HG02870 (cell line): ENCODE measurements around the gene GHRL.
"Not testable (repeated sequence)": the region's sequence is repeated elsewhere in the genome, so short reads cannot be mapped to it uniquely, and the experiment has no call there.

ENCODE experiments used
- ATAC-seq: cut with Tn5 transposase; IDR thresholded peaks from one replicate; pipeline ENCODE4 v1.9.1; 2021; ENCODE audit warnings: mild to moderate bottlenecking, moderate library complexity; ENCODE audit not compliant: unreplicated experiment

The GHRL gene

DNA sequence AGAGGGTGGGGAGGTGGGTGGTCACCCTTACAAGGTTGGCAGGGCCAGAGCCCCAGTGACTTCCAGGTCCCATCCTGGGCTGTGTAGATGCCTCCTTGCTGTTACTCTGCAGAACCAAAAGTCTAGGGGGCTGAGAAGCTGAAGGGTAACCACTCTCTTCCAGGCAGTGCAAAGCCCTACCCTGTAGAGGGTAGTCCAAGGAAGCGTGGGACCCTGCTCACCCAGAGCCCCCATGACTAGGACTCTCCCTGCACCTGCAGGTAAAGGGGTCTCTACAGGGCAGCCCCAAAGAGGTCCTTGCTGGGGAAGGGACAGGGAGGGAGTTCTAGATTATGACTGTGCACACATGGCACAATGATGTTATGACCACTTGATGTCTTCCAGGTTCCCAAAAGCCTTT is 14.2 kb downstream of the GHRL start:
- no peak for ATAC-seq

GRCh38 chr3:10277115-10277625 is 15.6 kb downstream of the GHRL start:
- ATAC-seq: no peak

DNA sequence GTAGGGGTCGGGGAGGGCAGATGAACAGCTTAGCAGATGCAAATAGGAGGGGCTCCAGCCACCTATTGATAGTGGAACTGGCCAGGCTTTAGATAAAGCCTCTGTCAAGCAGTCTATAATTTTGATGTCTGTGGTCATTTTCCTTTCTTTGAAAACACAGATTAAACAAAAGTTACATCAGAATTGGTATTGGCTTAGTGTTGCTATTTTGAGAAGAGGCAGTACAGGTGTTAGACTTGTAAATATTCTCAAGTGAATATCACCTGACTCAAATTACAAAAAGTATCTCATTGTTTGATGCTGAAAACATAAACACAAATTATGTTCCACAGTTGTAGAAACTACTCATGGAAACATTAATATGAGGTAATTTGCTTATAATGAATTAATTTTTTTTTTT is 18.1 kb downstream of the GHRL start:
- ATAC-seq: no peak

- no peak for ATAC-seq
Measured at GRCh38 chr3:10273702-10274305, 18.9 kb downstream of the GHRL start.

GRCh38 chr3:10272977-10273376 is 19.8 kb downstream of the GHRL start:
- no peak for ATAC-seq

DNA sequence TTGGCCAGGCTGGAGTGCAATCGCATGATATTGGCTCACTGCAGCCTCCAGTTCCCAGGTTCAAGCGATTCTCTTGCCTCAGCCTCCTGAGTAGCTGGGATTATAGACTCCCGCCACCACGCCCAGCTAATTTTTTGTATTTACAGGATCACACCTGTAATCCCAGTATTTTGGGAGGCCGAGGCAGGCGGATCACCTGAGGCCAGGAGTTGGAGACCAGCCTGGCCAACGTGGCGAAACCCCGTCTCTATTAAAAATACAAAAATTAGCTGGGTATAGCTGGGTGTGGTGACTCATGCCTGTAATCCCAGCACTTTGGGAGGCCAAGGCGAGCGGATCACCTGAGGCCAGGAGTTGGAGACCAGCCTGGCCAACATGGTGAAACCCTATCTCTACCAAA is 20.3 kb downstream of the GHRL start:
- ATAC-seq: not testable (repeated sequence)

DNA sequence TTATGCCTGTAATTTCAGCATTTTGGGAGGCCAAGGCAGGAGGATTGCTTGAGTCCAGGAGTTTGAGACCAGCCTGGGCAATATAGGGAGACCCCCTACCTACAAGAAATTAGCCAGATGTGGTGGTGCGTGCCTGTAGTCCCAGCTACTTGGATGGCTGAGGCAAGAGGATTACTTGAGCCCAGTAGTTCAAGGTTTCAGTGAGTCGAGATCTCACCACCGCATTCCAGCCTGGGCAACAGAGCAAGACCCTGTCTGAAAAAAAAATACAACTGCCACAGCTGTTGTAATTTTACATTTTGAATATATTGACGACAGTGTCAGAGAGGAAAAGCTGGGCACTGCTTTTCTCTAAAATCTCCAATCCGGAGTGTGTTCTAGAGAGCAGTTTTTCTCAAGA is 23.3 kb downstream of the GHRL start:
- ATAC-seq: no peak

DNA sequence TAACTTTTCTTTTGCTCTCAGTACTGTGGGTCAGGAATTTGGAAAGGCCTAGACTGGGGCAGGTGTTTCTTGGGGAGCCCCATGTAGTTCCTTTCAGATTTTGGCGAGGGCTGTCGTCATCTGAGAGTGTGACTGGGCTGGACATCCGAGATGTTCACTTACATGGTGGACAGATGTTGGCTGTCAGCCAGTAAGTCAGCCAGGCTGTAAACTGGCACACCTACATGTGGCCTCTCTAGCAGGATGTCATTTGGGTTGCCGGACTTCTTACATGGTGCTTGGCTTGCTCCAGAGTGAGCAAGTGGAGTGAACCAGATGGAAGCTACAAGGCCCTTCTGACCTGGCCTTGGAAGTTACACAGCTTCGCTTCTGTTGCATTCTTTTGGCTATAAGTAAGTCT is 23.8 kb downstream of the GHRL start:
- ATAC-seq: no peak

GRCh38 chr3:10268116-10268515 is 24.6 kb downstream of the GHRL start:
- no peak for ATAC-seq

GRCh38 chr3:10266936-10267335 is 25.8 kb downstream of the GHRL start:
- ATAC-seq: not testable (repeated sequence)

- ATAC-seq: no peak
Measured at GRCh38 chr3:10265833-10266232, 26.9 kb downstream of the GHRL start.

- no peak for ATAC-seq
Measured at GRCh38 chr3:10263646-10264363, 28.9 kb downstream of the GHRL start.

DNA sequence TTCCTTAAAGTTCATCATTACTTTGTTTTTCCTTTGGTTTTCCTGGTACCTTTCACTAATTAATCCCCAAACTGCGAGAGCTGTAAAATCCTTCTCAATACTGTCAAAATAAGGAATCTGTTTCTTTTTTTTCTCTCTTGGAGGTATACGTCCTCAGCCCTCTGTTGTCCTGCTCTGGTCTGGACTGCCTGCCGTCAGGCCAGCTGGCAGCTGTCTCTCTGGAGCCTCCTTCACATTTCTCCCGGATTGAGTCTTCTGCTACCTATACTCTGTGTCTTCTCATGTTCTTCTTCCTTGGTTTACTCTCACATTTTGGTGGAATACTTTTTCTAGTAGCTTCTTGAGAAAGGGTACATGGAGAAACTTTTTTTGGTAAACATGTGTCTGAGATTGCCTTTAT is 30.7 kb downstream of the GHRL start:
- no peak for ATAC-seq

DNA sequence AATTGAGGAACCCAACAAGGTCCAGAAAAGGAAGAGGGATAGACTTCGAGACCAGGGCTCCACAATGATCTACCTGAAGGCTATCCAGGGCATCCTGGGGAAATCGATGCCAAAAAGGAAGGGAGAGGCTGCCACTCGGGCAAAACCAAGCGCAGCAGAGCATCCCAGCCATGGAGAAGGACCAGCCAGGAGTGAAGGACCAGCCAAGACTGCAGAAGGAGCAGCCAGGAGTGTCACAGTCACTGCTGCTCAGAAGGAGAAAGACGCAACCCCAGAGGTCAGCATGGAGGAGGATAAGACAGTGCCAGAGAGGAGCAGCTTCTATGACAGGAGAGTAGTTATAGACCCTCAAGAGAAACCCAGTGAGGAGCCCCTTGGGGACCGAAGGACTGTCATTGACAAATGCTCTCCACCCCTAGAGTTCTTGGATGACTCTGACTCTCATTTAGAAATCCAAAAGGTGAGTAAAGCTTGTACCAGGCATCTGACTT is 32.5 kb downstream of the GHRL start:
- ATAC-seq: no peak

GRCh38 chr3:10259798-10260197 is 32.9 kb downstream of the GHRL start:
- no peak for ATAC-seq

- ATAC-seq: no peak
Measured at GRCh38 chr3:10259036-10259435, 33.7 kb downstream of the GHRL start.

DNA sequence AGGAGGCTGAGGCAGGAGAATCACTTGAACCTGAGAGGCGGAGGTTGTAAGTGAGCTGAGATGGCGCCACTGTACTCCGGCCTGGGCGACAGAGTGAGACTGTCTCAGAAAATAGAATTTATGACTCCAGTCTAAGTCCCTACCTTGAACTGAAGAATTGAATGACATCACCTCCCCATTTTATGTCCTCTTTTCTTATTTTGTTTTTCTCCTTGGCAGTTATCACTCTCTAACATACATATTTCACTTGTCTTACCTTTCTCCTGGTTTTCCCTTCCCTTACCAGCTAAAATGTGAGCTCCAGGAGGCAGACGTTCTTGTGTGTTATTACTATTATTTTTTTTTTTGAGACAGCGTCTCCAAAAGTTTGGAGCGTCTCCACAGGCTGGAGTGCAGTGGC is 36.9 kb downstream of the GHRL start:
- no peak for ATAC-seq

GRCh38 chr3:10253731-10254130 is 39.0 kb downstream of the GHRL start:
- no peak for ATAC-seq

DNA sequence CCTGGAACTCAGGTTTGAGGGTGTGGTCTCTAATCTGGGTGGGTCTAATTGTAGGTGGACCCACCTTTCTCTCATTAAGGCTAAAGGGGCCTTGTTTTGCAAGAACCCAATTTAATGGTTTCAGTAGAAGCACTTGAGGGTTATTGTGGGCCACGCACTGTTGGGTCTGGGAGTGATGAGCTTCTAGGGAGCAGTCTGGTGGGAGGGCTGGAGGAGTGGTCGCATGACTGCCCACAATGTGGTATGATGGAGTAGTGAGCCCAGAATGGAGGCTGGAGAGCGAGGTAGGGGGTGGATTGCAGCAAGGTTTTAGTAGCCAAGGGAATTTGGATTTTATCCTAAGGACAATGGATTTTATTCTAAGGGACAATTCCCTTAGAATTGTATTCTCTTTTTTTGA is 41.7 kb downstream of the GHRL start:
- ATAC-seq: no peak

DNA sequence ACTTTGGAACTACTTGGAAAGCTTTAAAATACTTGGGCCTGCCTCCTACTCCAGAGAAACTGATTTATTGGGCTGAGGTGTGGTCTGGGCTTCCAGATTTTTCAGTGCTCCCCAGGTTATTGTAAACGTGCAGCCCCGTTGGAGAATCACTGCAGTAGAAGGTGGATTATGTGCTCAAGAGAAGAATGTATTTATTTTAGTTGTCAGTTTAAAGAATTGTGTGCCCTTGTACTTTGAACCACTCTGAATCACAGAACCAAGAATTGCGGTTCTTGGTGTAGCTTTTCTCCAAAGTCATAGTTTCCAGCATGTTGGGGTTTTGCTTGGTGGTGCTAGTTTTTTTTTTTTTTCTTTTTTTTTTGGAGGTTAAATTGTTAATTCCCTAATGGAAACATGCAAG is 42.9 kb downstream of the GHRL start:
- ATAC-seq: no peak

DNA sequence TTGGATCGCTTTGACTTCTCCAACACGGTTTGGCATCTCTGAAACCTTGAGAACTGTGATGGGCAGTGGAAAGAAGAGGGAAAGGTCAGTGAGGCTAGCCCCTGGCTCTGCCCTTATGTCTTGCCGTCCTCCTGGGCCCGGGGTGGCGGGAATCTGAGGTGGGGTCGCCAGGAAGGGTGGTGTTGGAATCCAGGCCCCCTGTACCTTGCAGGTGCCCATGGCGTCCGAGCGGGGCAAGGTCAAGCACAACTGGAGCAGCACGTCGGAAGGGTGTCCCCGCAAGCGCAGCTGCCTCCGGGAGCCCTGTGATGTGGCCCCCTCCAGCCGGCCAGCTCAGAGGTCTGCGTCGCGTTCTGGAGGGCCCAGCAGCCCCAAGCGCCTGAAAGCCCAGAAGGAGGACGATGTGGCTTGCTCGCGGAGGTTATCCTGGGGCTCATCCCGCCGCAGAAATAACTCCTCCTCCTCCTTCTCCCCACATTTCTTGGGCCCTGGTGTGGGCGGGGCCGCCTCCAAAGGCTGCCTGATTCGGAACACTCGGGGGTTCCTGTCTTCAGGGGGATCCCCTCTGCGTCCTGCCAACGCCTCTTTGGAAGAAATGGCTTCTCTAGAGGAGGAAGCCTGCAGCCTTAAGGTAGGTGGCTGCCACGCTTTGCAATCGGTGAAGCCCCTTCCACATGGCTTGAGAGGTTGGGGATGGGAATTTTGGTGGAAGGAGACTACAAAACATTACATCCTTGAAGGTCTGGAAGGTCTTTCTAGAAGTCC is 43.6 kb downstream of the GHRL start:
- no peak for ATAC-seq
